HEK293T (cell line): Measurements from ENCODE around the gene RAET1L.

Source experiments
- ARNT ChIP-seq: fragments of 450-650 bp; IDR thresholded peaks from 2 replicates; pipeline ENCODE4 v1.6.1; 2017; ENCODE audit warnings: mild to moderate bottlenecking
- BHLHE40 ChIP-seq: fragments of 450-650 bp; IDR thresholded peaks from 2 replicates; pipeline ENCODE4 v1.6.1; 2016; ENCODE audit warnings: mild to moderate bottlenecking, moderate library complexity, borderline replicate concordance
- CTBP1 ChIP-seq: fragments of 450-650 bp; IDR thresholded peaks from 2 replicates; pipeline ENCODE4 v1.6.1; 2016; ENCODE audit warnings: borderline replicate concordance
- ELF4 ChIP-seq: fragments of 450-650 bp; IDR thresholded peaks from 2 replicates; pipeline ENCODE4 v1.6.1; 2017; ENCODE audit warnings: antibody characterized with exemption
- FOXA1 ChIP-seq: fragments of 450-650 bp; IDR thresholded peaks from 2 replicates; pipeline ENCODE4 v1.6.1; 2016; ENCODE audit warnings: mild to moderate bottlenecking
- FOXM1 ChIP-seq: fragments of 450-650 bp; IDR thresholded peaks from 2 replicates; pipeline ENCODE4 v1.6.1; 2017; ENCODE audit warnings: mild to moderate bottlenecking, borderline replicate concordance
- HDGF ChIP-seq: fragments of 450-650 bp; IDR thresholded peaks from 2 replicates; pipeline ENCODE4 v1.6.1; 2017; ENCODE audit warnings: antibody characterized with exemption, borderline replicate concordance
- L3MBTL2 ChIP-seq: fragments of 450-650 bp; conservative IDR thresholded peaks from 2 replicates; pipeline ENCODE4 v1.6.1; 2016; ENCODE audit warnings: mild to moderate bottlenecking
- LEF1 ChIP-seq: fragments of 450-650 bp; IDR thresholded peaks from 2 replicates; pipeline ENCODE4 v1.6.1; 2017; ENCODE audit warnings: mild to moderate bottlenecking, borderline replicate concordance
- NFRKB ChIP-seq: fragments of 450-650 bp; IDR thresholded peaks from 2 replicates; pipeline ENCODE4 v1.6.1; 2016; ENCODE audit warnings: mild to moderate bottlenecking, moderate library complexity
- SP1 ChIP-seq: fragments of 450-650 bp; IDR thresholded peaks from 2 replicates; pipeline ENCODE4 v1.6.1; 2017
- SUZ12 ChIP-seq: fragments of 450-650 bp; IDR thresholded peaks from 2 replicates; pipeline ENCODE4 v1.6.1; 2016; ENCODE audit warnings: mild to moderate bottlenecking
- ZNF384 ChIP-seq: fragments of 450-650 bp; IDR thresholded peaks from 2 replicates; pipeline ENCODE4 v1.6.1; 2016
- TF ChIP-seq, protein P1 (sequence below): fragments of 450-650 bp; IDR thresholded peaks from 2 replicates; pipeline ENCODE4 v1.6.1; 2016

DNA sequence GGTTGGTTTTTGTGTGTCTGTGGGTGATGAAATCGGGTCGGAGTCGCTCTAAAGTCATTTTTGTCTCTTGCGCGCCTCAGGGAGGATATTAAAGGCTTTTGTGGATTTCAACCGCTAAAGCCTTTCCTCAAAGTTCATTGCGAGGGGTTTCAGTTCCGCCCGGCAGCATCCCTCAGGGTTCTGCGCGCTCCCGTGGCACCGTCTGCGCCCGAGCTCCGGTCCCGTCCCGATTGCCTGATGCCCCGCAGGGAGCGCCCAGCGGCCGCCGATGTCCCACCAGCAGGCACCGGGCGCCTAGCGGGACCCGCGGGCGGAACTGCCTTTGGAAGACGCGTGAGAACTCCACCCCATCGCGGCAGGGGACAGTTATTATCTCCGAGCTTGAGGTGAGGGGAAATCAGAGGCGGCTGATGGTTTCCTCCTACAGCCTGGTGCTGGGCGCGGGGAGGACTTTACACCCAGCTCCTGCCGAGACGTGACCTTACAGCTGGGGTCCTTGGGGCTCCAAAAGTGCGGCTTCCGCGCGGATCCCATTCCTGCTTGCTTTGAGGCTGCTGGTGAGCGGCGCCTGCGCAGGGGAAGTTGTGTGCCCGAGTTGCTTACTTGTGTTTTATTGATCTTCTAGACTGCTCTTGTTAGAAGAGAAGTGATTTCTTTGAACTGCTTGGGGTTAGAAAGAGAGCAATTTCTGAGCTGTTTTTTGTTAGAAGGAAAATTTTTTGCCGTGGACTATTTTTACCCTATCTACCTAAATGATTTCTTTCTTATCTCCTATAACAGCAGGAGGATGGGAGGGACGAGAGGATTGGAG is 34.5 kb downstream of the RAET1L start:
- no peak for TF ChIP-seq FOXM1
- TF ChIP-seq SUZ12 = no peak
- TF ChIP-seq SP1 = no peak
- no peak for TF ChIP-seq ARNT
- no peak for TF ChIP-seq ELF4
- no peak for TF ChIP-seq ZNF384
- TF ChIP-seq BHLHE40 = no peak
- TF ChIP-seq, protein P1, sequence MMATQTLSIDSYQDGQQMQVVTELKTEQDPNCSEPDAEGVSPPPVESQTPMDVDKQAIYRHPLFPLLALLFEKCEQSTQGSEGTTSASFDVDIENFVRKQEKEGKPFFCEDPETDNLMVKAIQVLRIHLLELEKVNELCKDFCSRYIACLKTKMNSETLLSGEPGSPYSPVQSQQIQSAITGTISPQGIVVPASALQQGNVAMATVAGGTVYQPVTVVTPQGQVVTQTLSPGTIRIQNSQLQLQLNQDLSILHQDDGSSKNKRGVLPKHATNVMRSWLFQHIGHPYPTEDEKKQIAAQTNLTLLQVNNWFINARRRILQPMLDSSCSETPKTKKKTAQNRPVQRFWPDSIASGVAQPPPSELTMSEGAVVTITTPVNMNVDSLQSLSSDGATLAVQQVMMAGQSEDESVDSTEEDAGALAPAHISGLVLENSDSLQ = no peak
- TF ChIP-seq CTBP1 = no peak
- peak; percentile 51 for TF ChIP-seq L3MBTL2
- no peak for TF ChIP-seq NFRKB
- no peak for TF ChIP-seq FOXA1
- TF ChIP-seq LEF1 = 0 out of 2 replicates have a peak, but pooled peaks have one; percentile 39
- no peak for TF ChIP-seq HDGF
